Progenitor cell of endocrine pancreas (in vitro differentiated cells): Measurements from ENCODE around the gene RCAN1. TPM values are rescaled to one million over a fixed set of nuclear protein-coding genes. Genes with fewer than 3 reads are reported as not detected.
"Not testable (repeated sequence)": the region's sequence is repeated elsewhere in the genome, so short reads cannot be mapped to it uniquely, and the experiment has no call there.

Experiments used
- DNase-seq: peaks from one replicate; pipeline ENCODE4 v3.0.0; 2021; ENCODE audit warnings: low spot score; ENCODE audit not compliant: unreplicated experiment
- H3K27ac Mint-ChIP-seq: 2 replicates; pipeline ENCODE4 v1.8.0; 2021; ENCODE audit warnings: mild to moderate bottlenecking, moderate library complexity, mixed read lengths
- H3K27me3 Mint-ChIP-seq: 2 replicates; pipeline ENCODE4 v1.8.0; 2021; ENCODE audit warnings: mixed read lengths
- H3K36me3 Mint-ChIP-seq: 2 replicates; pipeline ENCODE4 v1.8.0; 2022; ENCODE audit warnings: mixed read lengths; ENCODE audit not compliant: insufficient read depth
- H3K4me1 Mint-ChIP-seq: 2 replicates; pipeline ENCODE4 v1.8.0; 2021; ENCODE audit warnings: low read depth, mixed read lengths
- H3K4me3 Mint-ChIP-seq: 2 replicates; pipeline ENCODE4 v1.8.0; 2021; ENCODE audit warnings: low read depth, mild to moderate bottlenecking, moderate library complexity, mixed read lengths
- H3K9me3 Mint-ChIP-seq: 2 replicates; pipeline ENCODE4 v1.8.0; 2021; ENCODE audit warnings: low read depth, mixed read lengths
- CTCF ChIP-seq: fragments of 200-600 bp; sonication (generic); IDR thresholded peaks from one replicate; pipeline ENCODE4 v1.5.0; 2021; ENCODE audit warnings: antibody characterized with exemption, mild to moderate bottlenecking; ENCODE audit not compliant: unreplicated experiment
- total RNA-seq: library from RNA; stranded (reverse); gene quantifications from 2 replicates; pipeline ENCODE4 v1.2.1, GENCODE V29; 2021

Gene RCAN1
- total RNA-seq, 1 donor from 2014 or later: 11.6 TPM

GRCh38 chr21:34559089-34559631 lies 55.8 kb downstream of the RCAN1 start:
- Mint-ChIP-seq H3K4me3 (no peak overlapping the region), H3K27me3 (no peaks in the 10 kb centered on the region), H3K4me1 (no peaks in the 10 kb centered on the region), H3K36me3 (peaks cover 3% of the 10 kb centered on the region), H3K9me3 (peaks cover 15% of the 10 kb centered on the region), H3K27ac (no peak overlapping the region)
- no peak for DNase-seq
- no peak for TF ChIP-seq CTCF

- Mint-ChIP-seq H3K4me1 (no peaks in the 10 kb centered on the region), H3K36me3 (peaks cover 3% of the 10 kb centered on the region), H3K4me3 (no peak overlapping the region), H3K27me3 (no peaks in the 10 kb centered on the region), H3K9me3 (peaks cover 16% of the 10 kb centered on the region), H3K27ac (no peak overlapping the region)
- TF ChIP-seq CTCF: no peak
- no peak for DNase-seq
Measured at GRCh38 chr21:34558166-34558565, 56.7 kb downstream of the RCAN1 start.

DNA sequence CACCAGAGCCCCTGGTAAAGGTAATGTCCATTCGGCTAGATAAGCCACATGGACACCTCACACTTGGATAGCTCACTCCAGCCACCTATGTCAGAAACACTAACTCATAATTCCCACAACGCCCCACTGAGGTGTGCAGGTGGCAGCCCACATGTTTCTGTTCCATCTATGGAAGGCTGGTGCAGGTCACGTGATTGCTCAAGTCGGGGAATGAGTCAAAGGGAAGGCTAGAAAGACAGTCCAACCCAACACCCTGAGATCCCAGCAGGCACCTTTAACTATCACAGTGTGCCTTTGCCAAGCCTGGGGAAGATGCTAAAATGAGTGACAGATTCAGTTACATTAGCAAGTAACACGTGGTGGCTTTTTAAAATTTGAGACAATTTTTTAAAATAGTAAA lies 57.7 kb downstream of the RCAN1 start:
- Mint-ChIP-seq H3K36me3 (peaks cover 3% of the 10 kb centered on the region), H3K9me3 (peaks cover 12% of the 10 kb centered on the region), H3K4me3 (no peak overlapping the region), H3K27ac (no peak overlapping the region), H3K27me3 (no peaks in the 10 kb centered on the region), H3K4me1 (no peaks in the 10 kb centered on the region)
- TF ChIP-seq CTCF: no peak
- DNase-seq: no peak

DNA sequence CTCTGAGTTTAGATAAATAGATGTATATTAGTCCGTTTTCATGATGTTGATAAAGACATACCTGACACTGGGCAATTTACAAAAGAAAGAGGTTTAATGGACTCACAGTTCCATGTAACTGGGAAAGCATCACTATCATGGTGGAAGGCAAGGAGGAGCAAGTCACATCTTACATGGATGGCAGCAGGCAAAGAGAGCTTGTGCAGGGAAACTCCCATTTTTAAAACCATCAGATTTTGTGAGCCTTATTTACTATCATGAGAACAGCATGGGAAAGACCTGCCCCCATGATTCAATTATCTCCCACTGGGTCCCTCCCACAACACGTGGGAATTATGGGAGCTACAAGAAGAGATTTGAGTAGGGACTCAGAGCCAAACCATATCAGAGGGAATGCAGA lies 60.2 kb downstream of the RCAN1 start:
- H3K27ac Mint-ChIP-seq, DNase-seq, H3K27me3 Mint-ChIP-seq, H3K4me3 Mint-ChIP-seq, H3K36me3 Mint-ChIP-seq, H3K4me1 Mint-ChIP-seq: not testable (repeated sequence)
- H3K9me3 Mint-ChIP-seq: peaks cover 17% of the 10 kb centered on the region

GRCh38 chr21:34554227-34554626 lies 60.7 kb downstream of the RCAN1 start:
- no peaks in the 10 kb centered on the region for H3K4me1 Mint-ChIP-seq
- H3K27ac Mint-ChIP-seq: no peak overlapping the region

More at GRCh38 chr21:34554227-34554626, 60.7 kb downstream of the RCAN1 start:
- no peak for TF ChIP-seq CTCF
- Mint-ChIP-seq H3K4me3 (no peak overlapping the region), H3K36me3 (peaks cover 3% of the 10 kb centered on the region), H3K9me3 (peaks cover 17% of the 10 kb centered on the region), H3K27me3 (no peaks in the 10 kb centered on the region)
- DNase-seq: no peak
